ENCODE results near the gene DPH5.

Gene DPH5

GRCh38 chr1:100953960-100954730 is 71.4 kb downstream of the DPH5 start:
- TF ChIP-seq USF1 (IDR thresholded peaks at IDR 0.05) (no peak), EP300 (IDR thresholded peaks at IDR 0.05; ENCODE audit: borderline replicate concordance) (no peak), ZBTB7A (IDR thresholded peaks at IDR 0.05; ENCODE audit: low read depth) (no peak), TCF12 (IDR thresholded peaks at IDR 0.05; ENCODE audit: low read depth) (no peak), MAX (IDR thresholded peaks at IDR 0.05) (no peak), CREB1 (IDR thresholded peaks at IDR 0.05; ENCODE audit: low read depth) (no peak), FOXM1 (IDR thresholded peaks at IDR 0.05; ENCODE audit: borderline replicate concordance, low read depth) (no peak), TEAD4 (IDR thresholded peaks at IDR 0.05) (no peak), NFIC (IDR thresholded peaks at IDR 0.05) (no peak), YY1 (IDR thresholded peaks at IDR 0.05; ENCODE audit: low read depth) (no peak), RAD21 (IDR thresholded peaks at IDR 0.05; ENCODE audit: low read depth) (no peak), EGR1 (IDR thresholded peaks at IDR 0.05) (no peak), REST (IDR thresholded peaks at IDR 0.05; ENCODE audit: low read depth) (no peak), TAF1 (IDR thresholded peaks at IDR 0.05; ENCODE audit: low read depth) (no peak), CEBPB (IDR thresholded peaks at IDR 0.05) (no peak)

- no peak for TF ChIP-seq EP300 (IDR thresholded peaks at IDR 0.05; ENCODE audit: borderline replicate concordance)
Measured at GRCh38 chr1:100952104-100952745, 73.4 kb downstream of the DPH5 start.

GRCh38 chr1:100950781-100951180 is 74.8 kb downstream of the DPH5 start:
- TF ChIP-seq RAD21 (IDR thresholded peaks at IDR 0.05; ENCODE audit: low read depth) = no peak
- TF ChIP-seq TAF1 (IDR thresholded peaks at IDR 0.05; ENCODE audit: low read depth) = no peak
- TF ChIP-seq MAX (IDR thresholded peaks at IDR 0.05) = no peak
- no peak for TF ChIP-seq USF1 (IDR thresholded peaks at IDR 0.05)

GRCh38 chr1:100950337-100950736 is 75.2 kb downstream of the DPH5 start:
- TF ChIP-seq MAX (IDR thresholded peaks at IDR 0.05) (no peak), REST (IDR thresholded peaks at IDR 0.05; ENCODE audit: low read depth) (no peak), EGR1 (IDR thresholded peaks at IDR 0.05) (no peak), RAD21 (IDR thresholded peaks at IDR 0.05; ENCODE audit: low read depth) (no peak), EP300 (IDR thresholded peaks at IDR 0.05; ENCODE audit: borderline replicate concordance) (no peak), YY1 (IDR thresholded peaks at IDR 0.05; ENCODE audit: low read depth) (no peak), CREB1 (IDR thresholded peaks at IDR 0.05; ENCODE audit: low read depth) (no peak), ZBTB7A (IDR thresholded peaks at IDR 0.05; ENCODE audit: low read depth) (no peak), TAF1 (IDR thresholded peaks at IDR 0.05; ENCODE audit: low read depth) (no peak), CEBPB (IDR thresholded peaks at IDR 0.05) (no peak), FOXM1 (IDR thresholded peaks at IDR 0.05; ENCODE audit: borderline replicate concordance, low read depth) (no peak), TEAD4 (IDR thresholded peaks at IDR 0.05) (no peak), NFIC (IDR thresholded peaks at IDR 0.05) (no peak), USF1 (IDR thresholded peaks at IDR 0.05) (no peak), TCF12 (IDR thresholded peaks at IDR 0.05; ENCODE audit: low read depth) (no peak)

- TF ChIP-seq EGR1 (IDR thresholded peaks at IDR 0.05) (no peak), TCF12 (IDR thresholded peaks at IDR 0.05; ENCODE audit: low read depth) (no peak), FOXM1 (IDR thresholded peaks at IDR 0.05; ENCODE audit: borderline replicate concordance, low read depth) (no peak), MAX (IDR thresholded peaks at IDR 0.05) (no peak), CREB1 (IDR thresholded peaks at IDR 0.05; ENCODE audit: low read depth) (no peak), TEAD4 (IDR thresholded peaks at IDR 0.05) (no peak), USF1 (IDR thresholded peaks at IDR 0.05) (no peak), TAF1 (IDR thresholded peaks at IDR 0.05; ENCODE audit: low read depth) (no peak), RAD21 (IDR thresholded peaks at IDR 0.05; ENCODE audit: low read depth) (no peak)
Measured at GRCh38 chr1:100943533-100943932, 82.1 kb downstream of the DPH5 start.

All from Ishikawa (cell line).